SH-SY5Y (cell line): ENCODE measurements around the gene TMEM123.

ENCODE experiments used
- GATA2 ChIP-seq: IDR thresholded peaks from 2 replicates; pipeline ENCODE4 v1.6.1; 2011; ENCODE audit warnings: mild to moderate bottlenecking, low read depth, low read length
- GATA3 ChIP-seq: IDR thresholded peaks from 2 replicates; pipeline ENCODE4 v1.6.1; 2011; ENCODE audit warnings: low read depth, mild to moderate bottlenecking, low read length, moderate library complexity

TMEM123 gene

GRCh38 chr11:102482433-102482832 lies 29.9 kb upstream of the TMEM123 start:
- no peak for TF ChIP-seq GATA2

GRCh38 chr11:102479733-102480132 lies 27.2 kb upstream of the TMEM123 start:
- no peak for TF ChIP-seq GATA3
- no peak for TF ChIP-seq GATA2

- no peak for TF ChIP-seq GATA3
- TF ChIP-seq GATA2 = no peak
Measured at GRCh38 chr11:102478673-102479299, 26.2 kb upstream of the TMEM123 start.

GRCh38 chr11:102476812-102477211 lies 24.2 kb upstream of the TMEM123 start:
- no peak for TF ChIP-seq GATA2
- TF ChIP-seq GATA3 = no peak

- TF ChIP-seq GATA2 = no peak
- TF ChIP-seq GATA3 = no peak
Measured at GRCh38 chr11:102476069-102476468, 23.5 kb upstream of the TMEM123 start.

GRCh38 chr11:102473543-102473942 lies 21.0 kb upstream of the TMEM123 start:
- TF ChIP-seq GATA2 = no peak
- TF ChIP-seq GATA3 = no peak

- no peak for TF ChIP-seq GATA2
- no peak for TF ChIP-seq GATA3
Measured at GRCh38 chr11:102472127-102472526, 19.6 kb upstream of the TMEM123 start.

GRCh38 chr11:102471474-102471873 lies 18.9 kb upstream of the TMEM123 start:
- TF ChIP-seq GATA2 (no peak), GATA3 (no peak)

- TF ChIP-seq GATA3 (no peak), GATA2 (no peak)
Measured at GRCh38 chr11:102470251-102470650, 17.7 kb upstream of the TMEM123 start.

- TF ChIP-seq GATA3 (no peak), GATA2 (no peak)
Measured at GRCh38 chr11:102469196-102469821, 16.7 kb upstream of the TMEM123 start.

- TF ChIP-seq GATA2 (no peak), GATA3 (no peak)
Measured at GRCh38 chr11:102468616-102469195, 16.1 kb upstream of the TMEM123 start.

GRCh38 chr11:102467853-102468580 lies 15.5 kb upstream of the TMEM123 start:
- TF ChIP-seq GATA2 = no peak
- TF ChIP-seq GATA3 = no peak

GRCh38 chr11:102467080-102467708 lies 14.6 kb upstream of the TMEM123 start:
- TF ChIP-seq GATA2 = no peak
- TF ChIP-seq GATA3 = no peak

GRCh38 chr11:102465696-102466095 lies 13.1 kb upstream of the TMEM123 start:
- TF ChIP-seq GATA3 (no peak), GATA2 (no peak)

- TF ChIP-seq GATA2 (no peak), GATA3 (no peak)
Measured at GRCh38 chr11:102464859-102465500, 12.4 kb upstream of the TMEM123 start.
